Chondrocyte (in vitro differentiated cells): Measurements from ENCODE around the gene MCC. TPM values are rescaled to one million over a fixed set of nuclear protein-coding genes. Genes with fewer than 3 reads are reported as not detected.

Experiments
- DNase-seq: peaks from one replicate; pipeline ENCODE4 v3.0.0; 2021; ENCODE audit warnings: mixed read lengths, low spot score
- H3K27ac Mint-ChIP-seq: one replicate; pipeline ENCODE4 v1.8.0; 2021; ENCODE audit warnings: mild to moderate bottlenecking, moderate library complexity, mixed read lengths; ENCODE audit not compliant: unreplicated experiment
- H3K27me3 Mint-ChIP-seq: 2 replicates; pipeline ENCODE4 v1.8.0; 2021; ENCODE audit warnings: low read depth, mixed read lengths
- H3K36me3 Mint-ChIP-seq: 2 replicates; pipeline ENCODE4 v1.8.0; 2021; ENCODE audit warnings: low read depth, mixed read lengths
- H3K4me1 Mint-ChIP-seq: 2 replicates; pipeline ENCODE4 v1.8.0; 2021; ENCODE audit warnings: low read depth, mild to moderate bottlenecking, mixed read lengths
- H3K4me3 Mint-ChIP-seq: one replicate; pipeline ENCODE4 v1.8.0; 2021; ENCODE audit warnings: mild to moderate bottlenecking, moderate library complexity, mixed read lengths; ENCODE audit not compliant: unreplicated experiment
- H3K9me3 Mint-ChIP-seq: 2 replicates; pipeline ENCODE4 v1.8.0; 2021; ENCODE audit warnings: low read depth, mixed read lengths
- total RNA-seq: library from RNA; stranded (reverse); gene quantifications from 3 replicates; pipeline ENCODE4 v1.2.1, GENCODE V29; 2021
- TF ChIP-seq, protein P1 (sequence below): fragments of 200-600 bp; sonication (generic); IDR thresholded peaks from 2 replicates; pipeline ENCODE4 v1.5.0; 2021; ENCODE audit warnings: antibody characterized with exemption, mild to moderate bottlenecking, moderate library complexity

The MCC gene
- total RNA-seq, 1 donor from 2014 or later = 15.0 TPM

GRCh38 chr5:113225259-113225658, 263.0 kb downstream of the MCC start:
- H3K4me1 Mint-ChIP-seq = peaks cover 16% of the 10 kb centered on the region
- H3K27ac Mint-ChIP-seq = no peak overlapping the region
- H3K36me3 Mint-ChIP-seq = no peaks in the 10 kb centered on the region
- H3K9me3 Mint-ChIP-seq = no peaks in the 10 kb centered on the region
- H3K4me3 Mint-ChIP-seq = no peak overlapping the region
- TF ChIP-seq, protein P1, sequence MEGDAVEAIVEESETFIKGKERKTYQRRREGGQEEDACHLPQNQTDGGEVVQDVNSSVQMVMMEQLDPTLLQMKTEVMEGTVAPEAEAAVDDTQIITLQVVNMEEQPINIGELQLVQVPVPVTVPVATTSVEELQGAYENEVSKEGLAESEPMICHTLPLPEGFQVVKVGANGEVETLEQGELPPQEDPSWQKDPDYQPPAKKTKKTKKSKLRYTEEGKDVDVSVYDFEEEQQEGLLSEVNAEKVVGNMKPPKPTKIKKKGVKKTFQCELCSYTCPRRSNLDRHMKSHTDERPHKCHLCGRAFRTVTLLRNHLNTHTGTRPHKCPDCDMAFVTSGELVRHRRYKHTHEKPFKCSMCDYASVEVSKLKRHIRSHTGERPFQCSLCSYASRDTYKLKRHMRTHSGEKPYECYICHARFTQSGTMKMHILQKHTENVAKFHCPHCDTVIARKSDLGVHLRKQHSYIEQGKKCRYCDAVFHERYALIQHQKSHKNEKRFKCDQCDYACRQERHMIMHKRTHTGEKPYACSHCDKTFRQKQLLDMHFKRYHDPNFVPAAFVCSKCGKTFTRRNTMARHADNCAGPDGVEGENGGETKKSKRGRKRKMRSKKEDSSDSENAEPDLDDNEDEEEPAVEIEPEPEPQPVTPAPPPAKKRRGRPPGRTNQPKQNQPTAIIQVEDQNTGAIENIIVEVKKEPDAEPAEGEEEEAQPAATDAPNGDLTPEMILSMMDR = no peak
- no peaks in the 10 kb centered on the region for H3K27me3 Mint-ChIP-seq
- no peak for DNase-seq

GRCh38 chr5:113224605-113225065, 263.6 kb downstream of the MCC start:
- H3K4me3 Mint-ChIP-seq = no peak overlapping the region
- H3K27ac Mint-ChIP-seq = no peak overlapping the region
- H3K4me1 Mint-ChIP-seq = peaks cover 18% of the 10 kb centered on the region
- no peaks in the 10 kb centered on the region for H3K27me3 Mint-ChIP-seq
- DNase-seq = no peak
- no peaks in the 10 kb centered on the region for H3K9me3 Mint-ChIP-seq
- no peaks in the 10 kb centered on the region for H3K36me3 Mint-ChIP-seq
- TF ChIP-seq, protein P1 = no peak

GRCh38 chr5:113223831-113224604, 264.2 kb downstream of the MCC start:
- Mint-ChIP-seq H3K9me3 (no peaks in the 10 kb centered on the region), H3K27ac (no peak overlapping the region), H3K27me3 (no peaks in the 10 kb centered on the region), H3K4me3 (no peak overlapping the region), H3K36me3 (no peaks in the 10 kb centered on the region), H3K4me1 (peaks cover 24% of the 10 kb centered on the region)
- no peak for DNase-seq
- TF ChIP-seq, protein P1 = no peak

DNA sequence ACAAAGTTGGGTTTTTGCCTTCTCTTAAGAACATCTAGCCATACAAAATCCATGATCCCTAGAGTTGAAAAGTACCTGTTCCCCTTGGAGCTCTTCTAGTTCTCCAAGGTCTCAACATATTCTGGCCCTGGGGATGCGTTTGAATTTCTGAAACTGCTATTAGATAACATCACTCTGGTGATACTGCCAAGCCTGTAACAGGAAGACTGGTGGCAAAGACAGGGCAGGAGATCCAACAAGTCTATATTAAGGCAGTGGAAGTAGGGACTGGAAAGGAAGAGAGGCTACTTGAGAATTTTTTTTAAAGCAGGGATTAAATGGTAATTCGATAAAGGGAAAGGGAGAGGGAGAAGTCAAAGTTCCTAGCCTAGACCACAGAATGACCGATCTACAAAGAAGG, 264.9 kb downstream of the MCC start:
- Mint-ChIP-seq H3K9me3 (no peaks in the 10 kb centered on the region), H3K27me3 (no peaks in the 10 kb centered on the region), H3K27ac (no peak overlapping the region), H3K4me3 (no peak overlapping the region), H3K36me3 (no peaks in the 10 kb centered on the region), H3K4me1 (peaks cover 29% of the 10 kb centered on the region)
- TF ChIP-seq, protein P1 = no peak
- DNase-seq = no peak

GRCh38 chr5:113221294-113222176, 266.7 kb downstream of the MCC start:
- Mint-ChIP-seq H3K4me1 (peaks cover 39% of the 10 kb centered on the region), H3K27me3 (no peaks in the 10 kb centered on the region), H3K9me3 (no peaks in the 10 kb centered on the region), H3K27ac (no peak overlapping the region), H3K4me3 (no peak overlapping the region), H3K36me3 (no peaks in the 10 kb centered on the region)
- TF ChIP-seq, protein P1 = no peak
- no peak for DNase-seq
